Right lung (tissue), 5 donors: ENCODE results near the gene KCNK10. TPM values are rescaled to one million over a fixed set of nuclear protein-coding genes. Genes with fewer than 3 reads are reported as not detected.
A peak's percentile ranks its signal among the peaks of the same experiment; 100 is the strongest.

Experiments
- DNase-seq, 2 donors: peaks; one replicate each; pipeline ENCODE4 v3.0.0-alpha.2; 2013
- polyA plus RNA-seq, 5 donors: library from polyadenylated mRNA; unstranded; fragments of 120-200 nt; gene quantifications; one replicate each; pipeline versions ENCODE4 v1.2.1 to v1.2.3, GENCODE V29; 2013; ENCODE audit warnings: inconsistent platforms in 1 of 5, low replicate concordance in 1 of 5; ENCODE audit not compliant: insufficient read length in 5 of 5, insufficient read depth in 1 of 5

Gene KCNK10
- polyA plus RNA-seq, 5 donors = 0.16 to 0.22 (median 0.19) TPM; not detected in 1

DNA sequence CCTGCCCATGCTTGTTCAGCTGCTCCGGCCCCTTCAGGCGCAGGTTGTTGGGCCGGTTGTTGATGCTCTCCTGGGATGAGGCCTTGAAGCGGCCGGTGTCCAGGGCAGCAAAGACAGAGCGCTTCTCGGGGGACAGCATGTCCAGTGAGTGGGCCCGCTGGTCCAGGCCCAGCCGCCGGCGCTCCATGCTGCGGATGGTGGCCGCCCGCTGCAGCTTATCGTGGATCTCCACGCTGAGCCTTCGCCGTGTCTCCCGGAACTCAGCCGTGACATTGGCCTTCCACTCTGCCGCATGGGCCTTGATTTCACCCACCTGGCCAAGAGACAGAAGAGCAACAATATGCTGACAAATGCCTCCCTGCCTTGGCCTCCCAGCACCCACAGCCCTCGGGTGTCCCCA, 137.2 kb downstream of the KCNK10 start:
- DNase-seq = no peak

DNA sequence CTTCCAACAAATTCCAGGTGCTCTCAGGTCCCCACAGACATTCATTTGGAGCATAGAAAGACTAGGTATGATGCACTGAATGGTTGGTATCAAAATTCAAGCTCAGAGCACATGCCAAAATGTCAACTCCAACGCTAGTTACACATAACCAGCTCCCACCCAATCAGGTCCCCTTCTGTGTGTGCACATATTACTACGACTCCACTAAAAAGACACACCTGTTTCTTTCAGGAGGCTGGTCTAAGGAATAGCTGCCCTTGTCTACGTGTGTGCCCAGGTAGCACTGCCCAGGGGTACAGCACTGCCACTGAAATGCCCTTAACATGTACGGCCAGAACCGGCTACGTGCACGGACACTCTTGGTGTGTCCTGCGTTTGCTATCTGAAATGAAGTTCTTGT, 138.1 kb downstream of the KCNK10 start:
- no peak for DNase-seq

DNA sequence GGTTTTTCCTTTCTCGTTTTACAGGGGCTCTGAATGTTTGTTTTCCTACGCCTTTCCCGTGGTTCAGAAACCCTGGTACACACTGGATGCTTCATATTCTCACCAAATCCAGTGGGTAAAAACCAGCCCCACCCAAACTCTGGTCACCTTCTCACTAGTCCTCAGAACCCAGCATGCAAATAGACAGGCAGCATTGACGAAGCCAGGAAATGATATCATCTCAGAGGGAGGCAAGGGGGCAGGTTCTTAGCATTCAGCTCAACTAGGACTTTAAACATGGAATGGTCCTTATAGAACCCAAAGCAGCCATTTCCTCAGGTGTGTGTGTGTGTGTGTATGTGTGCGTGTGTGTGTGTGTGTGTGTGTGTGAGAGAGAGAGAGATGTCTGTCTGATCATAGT, 142.0 kb downstream of the KCNK10 start:
- no peak for DNase-seq

DNA sequence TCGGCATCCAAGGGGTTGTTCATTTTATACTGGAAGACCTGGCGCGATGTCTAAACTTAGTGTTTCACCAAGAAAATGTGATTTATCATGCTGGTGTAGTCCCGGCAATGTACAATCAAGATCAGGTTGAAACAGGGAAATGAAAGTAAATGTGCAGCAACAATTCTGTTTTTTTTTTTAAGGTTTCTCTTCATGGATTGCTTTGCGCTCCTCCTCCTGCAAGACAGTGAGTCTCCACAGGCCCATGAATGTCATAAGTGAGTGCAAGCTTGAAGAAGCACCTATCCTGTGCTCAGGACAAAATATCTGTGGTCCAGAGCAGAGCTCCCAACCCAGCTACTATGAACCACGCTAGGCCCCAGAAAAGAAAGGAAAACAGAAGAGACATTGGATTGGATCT, 143.4 kb downstream of the KCNK10 start:
- DNase-seq = no peak

DNA sequence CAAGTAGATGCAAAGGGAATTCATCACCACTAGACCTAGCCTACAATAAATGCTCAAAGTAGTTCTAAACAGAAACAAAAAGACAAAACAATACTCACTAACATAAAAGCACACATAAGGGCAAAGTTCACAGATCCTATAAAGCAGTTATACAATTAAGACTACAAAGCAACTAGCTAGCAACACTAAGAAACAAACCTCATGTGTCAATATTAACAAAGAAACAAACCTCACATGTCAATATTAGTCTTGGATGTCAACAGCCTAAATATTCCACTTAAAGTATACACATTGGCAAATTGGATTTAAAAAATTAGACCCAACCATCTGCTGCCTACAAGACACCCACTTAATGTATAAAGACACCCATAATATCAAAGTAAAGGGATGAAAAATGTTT, 152.7 kb downstream of the KCNK10 start:
- no peak for DNase-seq

DNA sequence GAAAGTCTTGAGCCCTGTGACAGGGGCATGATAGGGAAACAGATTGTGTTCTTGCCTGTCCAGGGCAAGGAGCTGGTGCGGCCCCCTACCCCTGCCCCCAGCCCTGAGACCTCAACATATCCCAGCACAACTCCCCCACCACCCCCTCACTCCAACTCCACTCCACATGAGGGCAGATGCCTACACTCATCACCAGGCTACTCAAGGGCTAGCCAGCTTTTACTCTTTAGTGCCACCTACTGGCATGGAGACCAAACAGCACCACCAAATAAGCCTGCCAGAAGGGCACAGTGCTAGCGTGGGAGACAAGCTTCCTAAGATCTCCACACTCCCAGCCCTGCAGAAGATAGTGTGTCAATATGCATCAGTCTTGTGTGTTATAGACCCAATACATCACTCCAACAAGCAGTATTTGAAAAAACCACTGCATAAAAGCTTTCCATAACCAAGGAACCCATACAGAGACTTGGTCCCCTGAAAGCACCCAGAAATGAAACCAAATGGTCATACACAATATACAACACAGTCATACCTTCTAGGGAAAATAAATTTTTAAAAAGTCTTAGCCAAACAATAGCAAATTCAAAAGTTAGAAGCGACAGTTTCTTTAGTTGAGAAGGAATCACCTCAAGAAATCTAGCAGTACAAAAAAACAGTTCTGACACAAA, 154.4 kb downstream of the KCNK10 start:
- DNase-seq = peak in 1 of 2 donors; percentile 1

DNA sequence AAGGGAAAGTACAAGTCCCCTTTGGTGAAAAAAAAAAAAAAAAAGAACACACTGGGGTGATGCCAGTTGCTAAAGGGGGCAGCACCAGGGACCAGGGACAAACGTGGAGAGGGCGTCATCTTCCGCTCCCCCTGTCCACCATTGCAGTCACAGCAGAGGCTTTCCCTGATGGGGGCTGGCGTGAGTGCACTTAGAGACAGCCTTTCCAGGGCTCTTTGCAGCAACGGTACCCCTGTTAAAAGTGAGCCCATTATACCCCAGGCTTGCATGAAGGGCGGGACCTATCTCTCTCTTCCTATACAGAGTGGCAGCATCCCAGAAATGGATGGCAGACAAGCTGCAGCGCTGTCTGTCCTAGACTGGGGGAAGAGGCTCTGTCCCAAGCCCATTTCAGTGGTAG, 155.0 kb downstream of the KCNK10 start:
- no peak for DNase-seq

DNA sequence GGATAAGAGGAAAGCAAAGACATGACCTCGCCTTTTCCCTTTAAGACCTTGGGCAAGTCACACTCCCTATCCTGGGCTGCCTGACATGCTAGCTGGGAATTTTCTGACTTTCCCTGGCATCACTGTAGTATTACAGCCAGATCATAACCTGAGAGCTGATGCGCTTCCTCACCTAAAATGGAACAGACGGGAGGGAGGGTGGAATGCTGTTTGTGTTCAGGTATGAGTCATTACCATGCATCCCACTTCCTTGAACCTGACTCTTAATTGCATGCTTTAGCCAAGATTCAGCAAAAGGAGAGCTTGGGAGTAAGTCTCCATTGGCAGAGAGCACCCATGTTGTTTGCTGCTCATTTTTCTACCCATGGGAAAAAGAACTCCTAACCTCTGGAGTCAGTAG, 156.5 kb downstream of the KCNK10 start:
- no peak for DNase-seq

DNA sequence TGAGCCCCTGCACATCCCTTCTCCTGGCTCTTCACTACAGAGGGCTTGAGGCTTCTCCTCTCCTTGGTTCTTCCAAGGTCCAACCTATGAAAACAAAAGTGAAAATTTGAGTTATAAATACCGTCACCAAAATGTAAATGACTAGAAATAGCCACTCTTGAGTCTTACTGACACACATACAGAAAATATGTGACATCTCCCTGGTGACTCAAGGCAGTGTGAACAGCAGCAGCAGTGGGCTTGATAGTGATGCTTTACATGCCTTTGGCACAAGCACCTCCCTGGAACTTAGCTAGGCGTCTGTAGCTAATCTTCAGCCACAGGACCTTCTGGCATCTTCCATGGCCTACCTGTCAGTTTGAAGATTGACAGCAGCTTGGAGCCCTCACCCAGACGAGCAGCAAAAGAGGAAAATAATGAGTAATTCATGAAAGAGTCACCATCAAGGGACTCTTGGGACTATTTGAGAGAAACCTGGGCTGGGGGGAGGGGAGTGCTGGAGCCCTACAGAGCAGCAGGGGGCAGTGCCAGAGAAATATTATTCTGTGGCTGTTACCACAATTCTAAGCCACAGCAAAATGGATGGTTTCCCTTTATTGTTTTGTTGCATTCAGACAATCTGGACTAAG, 158.0 kb downstream of the KCNK10 start:
- no peak for DNase-seq

DNA sequence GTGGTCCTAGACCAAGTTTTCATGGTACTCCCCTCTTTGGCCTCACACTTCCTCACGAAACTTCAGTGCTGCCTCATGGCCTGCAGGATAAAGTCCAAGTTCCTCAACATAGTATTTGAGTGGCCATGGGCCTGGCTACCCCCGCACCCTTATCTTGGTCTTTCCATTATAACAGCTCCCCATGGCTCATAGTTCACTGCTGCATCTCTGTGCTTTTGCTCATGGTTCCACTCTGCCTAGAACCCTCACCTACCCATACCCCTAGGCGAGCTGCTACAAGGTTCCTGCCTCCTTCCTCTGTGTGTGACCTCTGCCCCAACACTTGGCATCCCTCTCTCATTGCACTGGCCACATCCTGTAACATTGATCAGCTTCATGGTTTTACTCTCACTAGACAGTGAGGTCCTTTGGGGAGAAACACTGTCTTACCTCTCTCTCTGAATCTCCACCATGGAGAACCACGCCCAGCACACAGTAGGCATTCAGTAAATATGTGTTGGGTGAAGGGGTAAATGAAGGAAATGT, 159.3 kb downstream of the KCNK10 start:
- DNase-seq = no peak

DNA sequence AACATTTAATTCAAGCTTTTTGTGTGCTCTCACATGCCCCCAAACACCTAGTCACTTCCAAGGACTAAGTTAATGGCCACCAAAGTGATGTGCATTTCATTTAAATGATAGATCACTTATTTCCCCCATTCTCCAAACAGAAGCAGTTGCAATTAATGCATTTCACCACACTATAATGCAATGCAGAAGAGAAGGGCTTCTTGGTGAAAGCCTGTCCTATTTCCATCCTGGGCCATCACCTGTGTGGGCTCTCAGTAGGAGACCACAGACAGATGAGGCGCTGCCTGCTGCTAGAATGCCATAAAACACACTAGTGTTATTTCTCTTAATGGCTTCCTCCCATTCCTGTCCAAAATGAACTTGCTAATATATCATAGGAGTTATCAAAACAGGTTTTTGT, 166.9 kb downstream of the KCNK10 start:
- no peak for DNase-seq

DNA sequence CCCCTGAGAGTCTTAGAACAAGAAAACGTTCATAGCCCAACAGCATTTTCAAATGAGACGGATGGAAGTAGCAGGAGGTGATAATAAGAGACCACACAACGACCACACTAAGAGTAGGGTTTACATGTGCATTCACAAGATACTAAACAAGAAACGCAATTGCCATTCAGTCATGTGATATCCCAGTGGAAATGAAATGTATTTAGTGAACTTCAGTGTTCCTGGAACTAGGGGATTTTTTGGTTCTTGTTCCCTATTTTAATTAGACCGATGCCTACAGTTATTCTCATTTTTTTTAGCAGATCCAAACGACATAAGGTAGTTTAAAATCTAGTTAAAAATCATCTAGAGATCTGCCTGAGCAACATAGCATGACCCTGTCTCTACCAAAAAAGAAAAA, 168.1 kb downstream of the KCNK10 start:
- no peak for DNase-seq

DNA sequence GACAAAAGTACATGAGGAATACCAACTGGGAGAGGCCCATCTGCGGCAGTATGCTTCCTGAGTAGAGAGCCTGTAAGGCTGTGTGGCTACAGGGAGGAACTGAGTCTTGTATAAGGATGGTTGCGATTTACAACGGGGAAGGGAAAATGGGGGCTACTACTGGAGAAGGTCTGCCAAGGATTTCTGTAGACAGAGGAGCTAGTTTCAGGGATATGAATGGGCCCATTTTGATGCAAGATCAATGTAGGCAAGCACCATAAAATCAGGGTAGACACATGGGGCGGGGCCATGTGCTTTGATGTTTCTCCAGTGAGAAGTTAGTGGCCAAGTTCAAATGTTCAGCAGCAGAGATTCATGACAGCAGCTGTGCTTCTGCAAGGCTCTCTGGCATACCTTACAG, 168.7 kb downstream of the KCNK10 start:
- DNase-seq = no peak

DNA sequence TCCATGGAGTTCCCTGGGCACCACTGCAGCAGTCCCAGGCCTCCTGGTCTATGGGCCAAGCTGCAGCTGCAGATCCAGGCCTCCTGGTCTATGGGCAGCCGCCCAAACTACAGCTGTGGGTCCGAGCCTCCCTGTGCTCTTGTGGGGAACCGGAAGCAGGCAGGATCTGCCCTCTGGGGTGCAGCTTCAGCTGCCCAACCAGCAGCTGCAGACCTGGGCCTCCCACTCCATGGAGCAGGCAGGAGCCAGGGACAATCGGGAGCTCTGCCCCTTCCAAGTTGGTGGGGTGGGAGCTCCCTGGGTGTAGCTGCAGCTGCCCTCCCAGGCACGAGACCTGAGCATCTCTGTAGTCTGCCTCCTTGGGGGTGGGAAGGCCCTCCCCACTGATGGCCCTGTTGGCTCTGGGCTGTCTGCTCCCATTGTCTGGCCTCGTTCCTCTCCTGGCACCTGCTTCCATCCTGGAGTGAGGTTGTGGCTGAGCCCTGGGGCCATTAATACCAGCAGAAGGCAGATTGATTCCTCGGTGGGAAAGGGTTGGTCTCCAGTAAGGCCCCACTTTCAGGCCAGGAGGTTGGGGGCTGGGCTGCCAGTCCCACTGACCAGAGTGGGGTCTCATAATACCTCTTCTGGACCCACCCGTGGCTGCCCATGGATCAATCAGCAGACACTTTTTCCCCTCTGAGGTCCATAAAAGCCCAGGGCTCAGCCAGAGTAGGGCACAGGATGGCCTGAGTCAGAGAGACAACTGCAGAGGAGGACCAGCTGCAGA, 176.0 kb downstream of the KCNK10 start:
- DNase-seq = no peak

DNA sequence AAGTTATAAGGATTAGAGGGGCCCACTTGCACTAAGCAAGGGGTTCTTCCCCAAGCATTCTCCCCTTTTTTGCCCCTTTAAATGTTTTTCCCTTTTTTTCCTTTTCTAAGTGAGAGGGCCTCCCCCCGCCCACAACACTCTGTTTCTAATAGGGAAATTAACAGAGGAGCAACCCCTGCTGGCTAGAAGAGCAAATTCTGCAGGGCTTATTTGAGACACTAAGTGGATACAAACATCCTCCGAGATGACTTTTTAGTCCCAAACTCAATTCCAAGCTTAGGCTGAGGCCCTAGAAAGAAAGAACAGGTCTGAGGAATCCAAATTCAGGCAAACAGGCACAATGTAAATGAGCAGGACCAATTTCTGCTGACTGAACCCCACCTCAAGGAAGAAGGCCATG, 179.3 kb downstream of the KCNK10 start:
- no peak for DNase-seq

DNA sequence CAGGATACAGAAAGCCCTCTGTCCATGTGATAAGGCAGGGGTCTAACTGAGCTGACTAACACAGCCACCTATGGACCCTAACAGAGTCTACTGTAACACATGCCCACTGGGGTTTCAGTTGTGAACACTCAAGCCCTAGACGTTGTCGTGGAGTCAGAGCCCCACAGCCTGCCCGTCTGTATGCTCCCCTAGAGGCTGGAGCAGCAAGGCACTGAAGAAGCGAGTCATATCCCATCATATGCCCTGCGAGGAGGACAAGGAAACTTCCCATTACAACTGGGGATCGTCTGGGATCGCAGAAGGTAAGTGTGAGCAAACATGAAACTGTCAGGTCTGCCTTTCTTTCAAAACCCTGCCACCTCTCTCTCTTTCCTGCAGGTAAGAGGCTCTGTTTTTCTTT, 180.1 kb downstream of the KCNK10 start:
- DNase-seq = no peak

DNA sequence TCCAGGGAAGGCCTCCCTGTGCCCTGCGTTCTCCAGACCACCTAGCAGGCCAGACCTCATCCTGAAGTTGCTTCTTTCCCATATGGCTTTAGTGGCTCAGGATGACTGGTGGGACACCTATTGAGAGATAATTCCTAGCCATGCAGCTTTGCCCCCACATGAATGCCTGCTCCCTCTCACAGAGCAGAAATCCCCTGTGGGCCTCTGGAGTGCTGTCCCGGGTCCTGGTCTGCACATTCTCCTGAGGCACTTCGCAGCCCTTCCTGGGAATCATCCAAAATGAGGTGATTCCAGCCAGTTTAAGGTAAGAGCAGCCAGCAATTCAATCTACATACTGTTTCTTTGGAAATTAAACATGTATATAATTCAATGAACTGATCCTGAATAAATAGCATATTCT, 182.2 kb downstream of the KCNK10 start:
- DNase-seq = no peak

DNA sequence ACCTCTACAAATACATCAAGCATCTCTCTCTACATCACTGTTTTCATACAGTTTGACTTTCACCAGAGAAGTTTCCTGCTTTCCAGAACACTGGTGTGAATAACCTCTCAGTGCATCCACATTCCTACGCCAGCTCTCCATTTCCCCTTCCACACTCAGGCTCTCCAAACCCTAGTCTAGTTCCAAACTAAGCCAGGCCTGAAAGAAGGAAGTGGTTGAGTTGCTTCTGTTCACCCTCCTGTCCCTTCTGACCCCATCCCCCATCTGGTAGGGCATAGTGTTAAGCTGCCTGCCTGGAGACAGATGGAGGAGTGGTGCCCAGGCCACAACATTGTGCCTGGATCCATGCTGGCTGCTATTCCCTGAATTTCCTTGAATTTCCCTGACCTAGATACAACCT, 185.7 kb downstream of the KCNK10 start:
- no peak for DNase-seq

Other genes starting within 250 kb of the KCNK10 start
- gene SPATA7, start 62.4 kb upstream of the KCNK10 start, polyA plus RNA-seq = 10 to 100 TPM; 21.3 to 29.5 (median 27.5) TPM
- gene PTPN21, start 231.7 kb upstream of the KCNK10 start, polyA plus RNA-seq = 10 to 100 TPM; 21.7 to 30.2 (median 24.6) TPM
- 10 to 100 TPM; 59.0 to 87.6 (median 80.6) TPM for gene ZC3H14, start 239.8 kb upstream of the KCNK10 start, polyA plus RNA-seq